Neural crest cell (in vitro differentiated cells): Measurements from ENCODE around the gene ECT2. TPM values are rescaled to one million over a fixed set of nuclear protein-coding genes. Genes with fewer than 3 reads are reported as not detected.

Source experiments
- DNase-seq: peaks from one replicate; pipeline ENCODE4 v3.0.0; 2021; ENCODE audit warnings: low read depth, mixed read lengths, low spot score
- H3K27ac Mint-ChIP-seq: one replicate; pipeline ENCODE4 v1.8.0; 2021; ENCODE audit warnings: mild to moderate bottlenecking, mixed read lengths; ENCODE audit not compliant: unreplicated experiment
- H3K27me3 Mint-ChIP-seq: 2 replicates; pipeline ENCODE4 v1.8.0; 2021; ENCODE audit warnings: low read depth, mild to moderate bottlenecking, mixed read lengths
- H3K36me3 Mint-ChIP-seq: 2 replicates; pipeline ENCODE4 v1.8.0; 2021; ENCODE audit warnings: low read depth, mild to moderate bottlenecking, mixed read lengths
- H3K4me1 Mint-ChIP-seq: 2 replicates; pipeline ENCODE4 v1.8.0; 2021; ENCODE audit warnings: mixed read lengths
- H3K4me3 Mint-ChIP-seq: one replicate; pipeline ENCODE4 v1.8.0; 2021; ENCODE audit warnings: mild to moderate bottlenecking, mixed read lengths
- H3K9me3 Mint-ChIP-seq: 2 replicates; pipeline ENCODE4 v1.8.0; 2021; ENCODE audit warnings: mixed read lengths
- total RNA-seq: library from RNA; stranded (reverse); gene quantifications from 2 replicates; pipeline ENCODE4 v1.2.1, GENCODE V29; 2021
- TF ChIP-seq, protein P1 (sequence below): fragments of 200-600 bp; sonication (generic); conservative IDR thresholded peaks from 2 replicates; pipeline ENCODE4 v1.5.0; 2021; ENCODE audit warnings: antibody characterized with exemption, mild to moderate bottlenecking

ECT2 gene
- total RNA-seq, 1 donor from 2014 or later, result 79.6 TPM

DNA sequence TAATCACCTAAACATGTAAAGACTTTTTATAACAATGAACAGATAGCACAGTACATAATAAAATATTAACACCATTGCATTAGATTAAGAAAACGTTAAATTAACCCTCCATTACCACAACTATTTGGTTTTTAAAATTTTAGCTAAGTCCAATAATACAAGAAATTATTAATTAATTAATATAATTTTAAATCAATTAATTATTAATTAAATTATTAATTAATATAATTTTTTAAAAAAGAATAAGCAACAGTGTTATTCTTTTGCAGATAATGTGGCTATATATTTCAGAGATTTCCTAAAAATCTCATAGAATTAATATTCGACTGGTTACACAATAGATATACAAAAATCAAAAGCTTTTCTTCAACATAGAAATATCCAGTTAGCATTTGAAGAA lies 82.5 kb downstream of the ECT2 start:
- TF ChIP-seq, protein P1, sequence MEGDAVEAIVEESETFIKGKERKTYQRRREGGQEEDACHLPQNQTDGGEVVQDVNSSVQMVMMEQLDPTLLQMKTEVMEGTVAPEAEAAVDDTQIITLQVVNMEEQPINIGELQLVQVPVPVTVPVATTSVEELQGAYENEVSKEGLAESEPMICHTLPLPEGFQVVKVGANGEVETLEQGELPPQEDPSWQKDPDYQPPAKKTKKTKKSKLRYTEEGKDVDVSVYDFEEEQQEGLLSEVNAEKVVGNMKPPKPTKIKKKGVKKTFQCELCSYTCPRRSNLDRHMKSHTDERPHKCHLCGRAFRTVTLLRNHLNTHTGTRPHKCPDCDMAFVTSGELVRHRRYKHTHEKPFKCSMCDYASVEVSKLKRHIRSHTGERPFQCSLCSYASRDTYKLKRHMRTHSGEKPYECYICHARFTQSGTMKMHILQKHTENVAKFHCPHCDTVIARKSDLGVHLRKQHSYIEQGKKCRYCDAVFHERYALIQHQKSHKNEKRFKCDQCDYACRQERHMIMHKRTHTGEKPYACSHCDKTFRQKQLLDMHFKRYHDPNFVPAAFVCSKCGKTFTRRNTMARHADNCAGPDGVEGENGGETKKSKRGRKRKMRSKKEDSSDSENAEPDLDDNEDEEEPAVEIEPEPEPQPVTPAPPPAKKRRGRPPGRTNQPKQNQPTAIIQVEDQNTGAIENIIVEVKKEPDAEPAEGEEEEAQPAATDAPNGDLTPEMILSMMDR, result no peak
- H3K36me3 Mint-ChIP-seq, result no peaks in the 10 kb centered on the region
- DNase-seq, result no peak
- no peak overlapping the region for H3K4me3 Mint-ChIP-seq
- no peaks in the 10 kb centered on the region for H3K27me3 Mint-ChIP-seq
- H3K27ac Mint-ChIP-seq, result no peak overlapping the region
- no peaks in the 10 kb centered on the region for H3K4me1 Mint-ChIP-seq
- H3K9me3 Mint-ChIP-seq, result peaks cover 5% of the 10 kb centered on the region

DNA sequence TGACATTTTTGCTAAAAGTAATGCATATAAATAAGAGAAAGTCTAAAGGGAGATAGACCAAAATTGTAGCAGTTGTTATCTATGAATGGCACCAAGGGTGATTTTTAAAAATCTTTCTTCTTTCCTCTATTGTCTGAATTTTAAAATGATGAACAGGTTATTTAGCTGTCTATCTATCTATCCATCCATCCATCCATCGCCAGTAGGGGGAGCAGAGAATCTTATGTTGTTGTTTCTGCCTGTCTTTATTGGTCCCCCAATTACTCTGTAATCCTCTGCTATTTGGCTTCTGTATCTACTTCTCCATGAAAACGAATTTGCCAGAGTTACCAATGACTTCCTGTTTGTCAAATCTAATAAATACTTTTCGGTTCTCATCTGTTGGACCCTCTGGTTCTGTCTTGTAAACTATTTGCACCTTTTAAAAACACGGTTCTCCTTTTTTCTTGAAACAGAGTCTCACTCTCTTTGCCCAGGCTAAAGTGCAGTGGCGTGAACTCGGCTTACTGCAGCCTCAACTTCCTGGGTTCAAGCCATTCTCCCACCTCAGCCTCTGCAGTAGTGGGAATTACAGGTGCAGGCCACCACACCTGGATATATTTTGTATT lies 86.0 kb downstream of the ECT2 start:
- TF ChIP-seq, protein P1, result peak; percentile 72
- H3K27me3 Mint-ChIP-seq, result no peaks in the 10 kb centered on the region
- peaks cover 5% of the 10 kb centered on the region for H3K4me1 Mint-ChIP-seq
- H3K36me3 Mint-ChIP-seq, result no peaks in the 10 kb centered on the region
- H3K9me3 Mint-ChIP-seq, result peaks cover 5% of the 10 kb centered on the region
- H3K27ac Mint-ChIP-seq, result no peak overlapping the region
- DNase-seq, result peak; percentile 57
- H3K4me3 Mint-ChIP-seq, result no peak overlapping the region

DNA sequence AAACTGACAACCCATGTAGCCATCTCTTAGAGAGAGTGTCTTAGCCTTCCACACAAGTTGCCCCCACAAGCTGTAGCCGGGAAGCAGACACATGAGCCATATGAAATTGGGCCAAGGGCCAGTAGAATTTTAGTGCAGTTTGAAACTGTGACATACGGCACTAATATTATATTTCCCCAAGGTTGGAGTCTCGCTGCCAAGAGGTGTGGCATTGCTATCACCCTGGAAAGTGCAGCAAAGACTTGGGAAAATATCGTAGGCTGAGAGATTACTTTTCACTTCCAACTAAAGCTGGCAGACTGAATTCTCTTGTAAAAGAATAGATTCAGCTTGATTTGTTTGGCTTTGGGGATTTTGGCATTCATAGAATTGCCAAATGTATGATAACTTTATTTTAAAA lies 89.2 kb downstream of the ECT2 start:
- peaks cover 15% of the 10 kb centered on the region for H3K4me1 Mint-ChIP-seq
- no peaks in the 10 kb centered on the region for H3K9me3 Mint-ChIP-seq
- TF ChIP-seq, protein P1, result no peak
- DNase-seq, result no peak
- H3K27ac Mint-ChIP-seq, result no peak overlapping the region
- no peaks in the 10 kb centered on the region for H3K36me3 Mint-ChIP-seq
- no peaks in the 10 kb centered on the region for H3K27me3 Mint-ChIP-seq
- no peak overlapping the region for H3K4me3 Mint-ChIP-seq

DNA sequence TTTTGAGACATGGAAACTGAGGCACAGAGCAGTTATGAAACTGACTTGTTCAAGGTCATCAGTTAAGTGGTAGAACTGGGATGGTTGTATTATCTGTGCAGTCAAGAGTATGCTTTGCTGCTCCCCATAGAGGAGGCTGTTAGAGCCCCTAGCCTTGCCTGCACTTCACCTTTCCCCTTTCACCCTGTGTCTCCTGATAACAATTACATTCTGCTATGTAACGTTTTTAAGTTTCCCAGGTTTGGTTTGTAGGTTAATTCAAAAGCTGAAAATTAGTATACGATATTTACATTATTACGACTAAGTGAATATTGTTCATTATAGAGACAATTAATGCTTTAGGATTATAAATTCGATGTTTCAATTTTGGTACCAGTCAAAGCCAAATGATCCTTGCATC lies 89.9 kb downstream of the ECT2 start:
- Mint-ChIP-seq H3K27me3 (no peaks in the 10 kb centered on the region), H3K36me3 (no peaks in the 10 kb centered on the region), H3K4me3 (no peak overlapping the region), H3K9me3 (no peaks in the 10 kb centered on the region), H3K4me1 (peaks cover 16% of the 10 kb centered on the region), H3K27ac (no peak overlapping the region)
- DNase-seq, result no peak
- TF ChIP-seq, protein P1, result no peak

DNA sequence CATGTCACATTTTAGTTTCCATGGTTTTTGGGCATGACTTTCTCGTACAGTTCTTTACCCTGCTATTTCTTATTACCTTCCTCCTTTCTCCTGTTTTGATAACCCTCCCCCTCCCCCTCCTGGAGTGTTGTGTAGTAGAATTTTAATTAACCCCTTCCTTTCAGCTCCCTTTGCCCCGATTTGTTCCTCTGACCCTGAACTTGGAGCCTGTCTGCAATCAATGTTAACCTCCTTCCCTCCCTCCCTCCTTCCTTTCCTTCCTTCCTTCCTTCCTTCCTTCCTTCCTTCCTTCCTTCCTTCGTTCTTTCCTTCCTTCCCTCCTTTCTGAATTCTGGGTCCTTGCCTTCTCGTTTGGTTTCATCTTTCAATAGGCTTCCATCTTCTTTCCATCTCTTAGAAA lies 90.4 kb downstream of the ECT2 start:
- TF ChIP-seq, protein P1, result no peak
- Mint-ChIP-seq H3K27ac (no peak overlapping the region), H3K9me3 (no peaks in the 10 kb centered on the region), H3K4me3 (no peak overlapping the region), H3K36me3 (no peaks in the 10 kb centered on the region), H3K4me1 (peaks cover 17% of the 10 kb centered on the region), H3K27me3 (no peaks in the 10 kb centered on the region)
- DNase-seq, result no peak
